GOT3 (cell line): ENCODE data around the gene VEZT.
"Not testable (repeated sequence)": the region's sequence is repeated elsewhere in the genome, so short reads cannot be mapped to it uniquely, and the experiment has no call there.

Source experiments
- DNase-seq: peaks from one replicate; lab custom pipeline; 2025; ENCODE audit warnings: mixed read lengths; lab: John Stamatoyannopoulos, UW

The VEZT gene

DNA sequence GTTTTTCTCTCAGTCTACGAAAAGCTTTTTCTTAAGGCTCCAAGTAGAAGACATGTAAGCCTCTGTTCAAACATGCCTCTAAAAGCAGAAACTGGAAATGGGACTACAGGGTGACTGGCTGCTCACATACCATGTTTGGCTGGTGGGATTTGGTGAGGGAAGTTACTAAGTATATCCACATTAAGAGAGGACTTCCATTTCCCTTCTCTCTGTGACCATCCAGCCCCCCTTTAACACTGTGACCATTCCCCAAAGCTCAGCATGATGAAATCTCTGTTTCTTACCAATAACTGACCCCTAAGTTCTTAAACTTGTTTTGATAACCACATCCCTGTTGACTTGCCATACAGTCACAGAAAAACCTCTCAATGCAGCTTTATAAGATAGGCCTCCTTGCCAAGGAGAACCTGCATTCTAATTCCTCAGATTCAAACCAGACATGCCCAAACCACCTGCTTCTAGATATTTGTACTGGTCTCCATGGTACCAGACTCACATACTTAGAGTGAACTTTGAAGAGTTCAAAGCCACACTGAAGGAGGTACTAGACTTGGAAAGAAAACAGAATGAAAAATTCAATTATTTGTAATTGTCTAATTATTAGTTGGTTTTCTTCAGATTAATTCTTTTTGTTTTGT is 102.2 kb downstream of the VEZT start:
- DNase-seq = no peak

DNA sequence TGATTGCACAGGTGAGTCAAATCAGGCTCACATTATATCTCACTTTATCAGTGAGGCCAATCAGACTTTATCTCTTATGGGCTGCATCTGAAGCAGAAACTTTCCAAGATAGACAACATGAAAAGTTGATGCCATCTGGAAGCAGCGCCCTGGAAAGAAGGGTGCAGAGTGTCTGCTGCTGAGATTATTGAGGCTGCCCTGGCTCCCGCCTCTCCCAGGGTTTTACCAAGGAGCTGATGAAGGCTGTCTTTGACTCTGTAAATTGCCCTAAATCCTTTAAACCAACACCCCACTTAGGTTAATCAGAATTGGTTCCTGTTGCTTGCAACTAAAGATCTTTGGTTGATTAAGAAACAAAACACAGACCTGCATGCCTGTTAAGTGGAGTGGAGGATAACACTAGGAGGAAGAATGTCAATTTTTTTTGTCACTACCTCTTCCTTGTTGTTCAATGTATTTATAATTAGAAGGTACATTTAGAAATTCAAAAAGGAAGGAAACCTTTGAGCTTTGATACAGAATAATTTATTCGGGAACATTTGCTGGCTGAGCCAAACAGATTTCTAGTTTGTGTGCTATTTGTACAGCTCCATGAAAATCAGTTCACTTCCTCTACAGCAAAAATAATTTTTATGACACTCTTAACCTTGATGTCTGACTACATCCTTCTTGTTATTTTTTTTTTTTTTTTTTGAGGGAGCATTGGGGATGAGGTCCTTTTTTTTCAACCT is 104.1 kb downstream of the VEZT start:
- DNase-seq = no peak

- DNase-seq = no peak
Measured at GRCh38 chr12:95322326-95322725, 104.7 kb downstream of the VEZT start.

DNA sequence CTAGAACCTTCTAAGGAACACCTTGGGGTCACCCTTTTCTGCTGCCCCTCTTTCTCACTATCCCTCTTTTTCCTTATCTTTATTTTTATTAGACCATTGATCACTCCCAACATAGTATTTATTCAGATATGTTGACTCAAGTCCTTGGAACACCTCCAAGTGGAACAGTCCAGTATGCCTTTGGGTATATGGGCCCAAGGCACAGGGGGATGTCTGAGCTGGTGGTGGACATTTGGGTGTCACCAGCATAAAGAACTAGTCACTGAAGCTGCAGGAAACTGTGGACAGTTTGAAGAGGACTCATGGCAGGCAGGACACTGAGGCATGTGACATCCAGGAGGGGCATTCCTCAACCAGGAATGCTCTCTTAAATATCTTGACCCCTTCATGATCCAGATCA is 105.6 kb downstream of the VEZT start:
- no peak for DNase-seq

DNA sequence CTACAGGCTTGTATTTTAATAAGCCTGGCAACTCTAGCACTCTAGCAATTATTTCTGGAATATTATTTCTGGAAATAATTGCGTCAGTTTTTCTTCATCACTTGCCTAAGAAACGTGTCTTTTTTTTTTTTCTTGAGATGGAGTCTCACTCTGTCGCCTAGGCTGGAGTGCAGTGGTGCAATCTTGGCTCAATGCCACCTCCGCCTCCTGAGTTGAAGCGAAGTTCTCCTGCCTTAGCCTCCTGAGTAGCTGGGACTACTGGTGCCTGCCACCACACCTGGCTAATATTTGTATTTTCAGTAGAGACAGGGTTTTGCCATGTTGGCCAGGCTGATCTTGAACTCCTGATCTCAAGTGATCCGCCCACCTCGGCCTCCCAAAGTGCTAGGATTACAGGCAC is 106.6 kb downstream of the VEZT start:
- DNase-seq = not testable (repeated sequence)

DNA sequence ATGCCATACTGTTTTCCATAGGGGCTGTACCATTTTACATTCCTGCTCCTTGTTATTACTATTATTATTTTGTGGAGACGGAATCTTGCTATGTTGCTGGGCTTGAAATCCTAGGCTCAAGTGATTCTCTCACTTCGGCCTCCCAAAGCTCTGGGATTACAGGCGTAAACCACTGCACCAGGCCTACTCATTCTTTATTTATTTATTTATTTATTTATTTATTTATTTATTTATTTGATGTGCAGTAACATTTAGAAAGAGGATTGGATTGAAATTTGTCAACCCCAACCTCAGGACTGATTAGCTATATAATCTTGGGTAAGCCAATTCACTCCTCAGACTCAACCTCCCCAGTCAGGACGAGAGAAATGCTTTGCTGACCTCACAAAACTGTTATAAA is 107.9 kb downstream of the VEZT start:
- no peak for DNase-seq

- no peak for DNase-seq
Measured at GRCh38 chr12:95326445-95326844, 108.8 kb downstream of the VEZT start.

DNA sequence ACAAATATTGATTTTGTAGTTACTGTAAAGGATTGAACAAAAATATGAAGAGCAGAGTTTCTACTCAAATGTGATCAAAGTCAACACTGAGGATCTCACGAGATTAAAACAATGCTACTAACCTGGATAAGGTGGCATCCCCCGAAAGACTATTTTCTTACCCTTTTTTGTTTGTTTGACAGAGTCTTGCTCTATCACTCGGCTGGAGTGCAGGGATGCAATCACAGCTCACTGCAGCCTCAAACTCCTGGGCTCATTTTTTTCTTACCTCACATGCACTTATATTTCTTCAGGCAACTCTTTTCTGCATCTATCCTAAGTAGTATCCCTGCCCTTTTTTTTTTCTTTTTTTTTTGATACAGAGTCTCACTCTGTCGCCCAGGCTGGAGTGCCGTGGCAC is 109.2 kb downstream of the VEZT start:
- DNase-seq = no peak

DNA sequence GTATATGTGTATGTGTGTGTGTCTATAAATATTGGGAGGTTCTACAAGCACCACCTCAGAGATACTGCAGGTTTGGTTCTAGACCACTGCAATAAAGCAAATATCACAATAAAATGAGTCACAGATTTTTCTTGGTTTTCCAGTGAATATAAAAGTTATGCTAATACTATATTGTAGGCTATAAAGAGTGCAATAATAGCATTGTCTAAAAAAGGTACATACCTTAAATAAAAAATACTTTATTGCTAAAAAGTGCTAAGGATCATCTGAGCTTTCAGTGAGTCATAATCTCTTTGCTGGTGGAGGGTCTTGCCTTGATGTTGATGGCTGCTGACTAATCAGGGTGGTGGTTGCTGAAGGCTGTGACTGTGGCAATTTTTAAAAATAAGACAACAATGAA is 111.1 kb downstream of the VEZT start:
- DNase-seq = no peak

DNA sequence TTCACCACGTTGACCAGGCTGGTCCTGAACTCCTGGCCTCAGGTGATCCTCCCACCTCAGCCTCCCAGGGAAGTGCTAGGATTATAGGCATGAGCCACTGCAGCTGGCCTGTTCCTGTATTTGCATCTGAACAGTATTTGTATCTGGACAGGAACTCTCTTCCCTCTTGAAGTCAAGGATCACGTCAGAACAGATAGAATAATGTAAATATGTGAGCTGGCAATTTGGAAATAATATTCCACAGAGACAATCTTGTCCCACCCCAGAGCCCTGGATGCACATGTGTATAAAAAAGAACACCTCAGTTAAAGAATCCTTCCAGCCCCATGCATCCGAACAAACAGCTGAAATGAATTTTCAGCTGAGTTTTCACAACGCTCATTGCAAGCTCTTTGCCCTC is 118.3 kb downstream of the VEZT start:
- DNase-seq = no peak

- no peak for DNase-seq
Measured at GRCh38 chr12:95336387-95337067, 118.9 kb downstream of the VEZT start.

DNA sequence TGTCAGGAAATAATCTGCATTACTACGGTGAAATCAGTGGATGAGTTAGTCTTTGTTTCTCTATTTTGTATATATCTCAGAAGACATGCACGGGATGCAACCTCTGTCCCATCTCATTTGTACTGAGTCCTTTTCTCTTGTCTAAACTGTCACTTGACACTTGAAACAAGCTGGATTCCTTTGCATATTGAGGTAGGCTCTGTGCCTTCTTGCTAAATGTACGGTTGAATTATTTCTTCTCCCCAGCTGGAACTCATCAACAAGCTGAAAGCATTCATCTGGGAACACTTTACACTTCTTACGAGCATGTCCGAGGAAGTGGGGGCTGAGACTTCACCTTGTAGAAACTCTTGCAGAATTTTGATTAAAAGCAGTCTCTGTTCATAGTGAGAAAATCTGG is 119.5 kb downstream of the VEZT start:
- DNase-seq = no peak

DNA sequence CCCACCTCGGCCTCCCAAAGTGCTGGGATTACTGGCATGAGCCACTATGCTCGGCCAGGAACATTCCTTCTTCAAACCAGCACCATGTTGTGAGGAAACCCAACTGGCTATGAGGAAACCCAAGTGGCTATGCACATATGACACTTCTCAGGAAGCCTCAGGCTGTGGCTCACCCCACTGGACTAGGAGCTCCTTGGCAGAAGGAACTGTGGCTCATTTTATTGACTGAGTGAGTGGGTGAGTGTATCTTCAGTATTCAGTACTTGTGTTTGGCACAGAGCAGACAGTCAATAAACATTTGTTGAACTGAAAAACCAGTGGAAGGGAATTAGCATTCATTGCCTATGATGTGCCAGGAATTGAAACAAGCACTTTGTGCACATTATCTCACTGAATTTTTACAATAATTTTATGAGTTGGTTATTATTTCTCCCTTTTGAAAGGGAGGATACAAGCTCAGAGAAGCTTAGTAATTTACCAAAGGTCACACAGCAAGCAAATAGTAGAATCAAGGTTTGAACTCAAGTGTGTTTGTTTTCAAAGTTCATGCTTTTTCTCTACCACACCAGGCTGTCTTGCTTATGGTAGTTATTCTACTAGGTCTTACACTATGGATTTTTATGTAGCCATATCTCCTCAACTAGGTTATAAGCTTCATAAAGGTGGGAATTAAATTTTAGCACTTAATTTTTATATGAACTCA is 121.6 kb downstream of the VEZT start:
- DNase-seq = no peak

DNA sequence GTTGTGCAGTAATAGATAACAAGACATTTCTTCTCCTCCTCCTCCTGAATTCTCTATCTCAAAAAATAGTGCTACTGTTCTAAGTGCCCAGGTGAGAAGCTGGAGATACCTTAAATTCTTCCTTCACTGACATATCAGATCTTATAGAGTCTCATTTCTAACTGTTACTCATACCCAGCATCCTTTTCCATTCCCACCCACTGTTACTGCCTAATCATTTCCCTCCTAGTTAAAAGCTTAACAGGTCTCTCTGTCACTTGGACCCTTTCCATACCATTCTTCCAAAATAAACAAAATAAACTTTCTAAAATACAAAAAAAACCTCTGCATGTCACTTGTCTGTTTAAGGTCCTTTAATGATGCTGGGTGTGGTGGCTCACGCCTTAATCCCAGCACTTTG is 124.4 kb downstream of the VEZT start:
- DNase-seq = no peak

GRCh38 chr12:95343461-95344230 is 126.0 kb downstream of the VEZT start:
- no peak for DNase-seq

- no peak for DNase-seq
Measured at GRCh38 chr12:95349291-95349690, 131.7 kb downstream of the VEZT start.

- no peak for DNase-seq
Measured at GRCh38 chr12:95351748-95352147, 134.1 kb downstream of the VEZT start.
